ENCODE measurements around the gene IQSEC3. TPM values are rescaled to one million over a fixed set of nuclear protein-coding genes. Genes with fewer than 3 reads are reported as not detected.

The IQSEC3 gene
- total RNA-seq, 1 donor from 2014 or later, result 4.2 TPM

DNA sequence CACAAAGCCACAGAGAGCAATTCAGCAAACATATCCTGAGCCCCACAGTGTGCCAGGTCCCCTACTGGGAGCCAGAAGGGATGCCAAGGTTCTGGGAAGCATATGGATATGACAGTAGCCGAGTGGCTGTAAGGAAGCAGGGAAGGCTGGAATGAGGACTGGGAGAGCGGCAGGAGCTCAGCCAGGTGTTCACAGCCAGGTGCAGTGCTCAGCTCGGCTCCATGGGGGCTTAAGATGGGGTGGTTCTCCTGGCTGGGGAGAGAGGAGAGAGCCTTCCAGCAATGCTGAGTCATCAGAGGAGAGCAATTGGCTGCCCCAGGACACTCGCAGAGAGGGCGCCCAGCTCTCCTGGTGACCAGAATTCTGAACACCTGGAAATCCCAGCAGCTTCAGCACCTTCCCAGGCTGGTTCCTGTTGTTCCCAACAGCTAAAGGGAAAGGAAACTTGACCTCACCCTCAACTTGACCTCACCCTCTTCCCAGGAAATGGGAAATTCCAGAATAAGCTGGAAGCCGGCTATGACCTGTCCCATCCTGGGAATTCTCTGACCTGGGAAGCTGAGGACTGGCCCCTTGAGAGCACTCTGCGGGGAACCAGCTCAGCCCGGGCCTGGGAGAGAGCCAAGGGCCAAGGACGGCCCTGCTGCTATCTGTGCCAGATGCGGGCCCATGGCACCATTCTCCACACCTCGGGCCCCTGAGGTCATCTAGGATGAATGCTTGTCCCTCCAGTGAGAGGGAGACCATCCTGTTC, 112.7 kb downstream of the IQSEC3 start:
- Mint-ChIP-seq H3K27me3 (peaks cover 22% of the 10 kb centered on the region), H3K36me3 (no peaks in the 10 kb centered on the region), H3K27ac (no peak overlapping the region), H3K4me1 (ENCODE audit: unreplicated experiment) (peaks cover 16% of the 10 kb centered on the region), H3K4me3 (peak overlapping the region; percentile 41), H3K9me3 (no peaks in the 10 kb centered on the region)
- TF ChIP-seq, protein P1, sequence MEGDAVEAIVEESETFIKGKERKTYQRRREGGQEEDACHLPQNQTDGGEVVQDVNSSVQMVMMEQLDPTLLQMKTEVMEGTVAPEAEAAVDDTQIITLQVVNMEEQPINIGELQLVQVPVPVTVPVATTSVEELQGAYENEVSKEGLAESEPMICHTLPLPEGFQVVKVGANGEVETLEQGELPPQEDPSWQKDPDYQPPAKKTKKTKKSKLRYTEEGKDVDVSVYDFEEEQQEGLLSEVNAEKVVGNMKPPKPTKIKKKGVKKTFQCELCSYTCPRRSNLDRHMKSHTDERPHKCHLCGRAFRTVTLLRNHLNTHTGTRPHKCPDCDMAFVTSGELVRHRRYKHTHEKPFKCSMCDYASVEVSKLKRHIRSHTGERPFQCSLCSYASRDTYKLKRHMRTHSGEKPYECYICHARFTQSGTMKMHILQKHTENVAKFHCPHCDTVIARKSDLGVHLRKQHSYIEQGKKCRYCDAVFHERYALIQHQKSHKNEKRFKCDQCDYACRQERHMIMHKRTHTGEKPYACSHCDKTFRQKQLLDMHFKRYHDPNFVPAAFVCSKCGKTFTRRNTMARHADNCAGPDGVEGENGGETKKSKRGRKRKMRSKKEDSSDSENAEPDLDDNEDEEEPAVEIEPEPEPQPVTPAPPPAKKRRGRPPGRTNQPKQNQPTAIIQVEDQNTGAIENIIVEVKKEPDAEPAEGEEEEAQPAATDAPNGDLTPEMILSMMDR (conservative IDR thresholded peaks at IDR 0.05), result no peak
- DNase-seq (ENCODE audit: extremely low spot score, unreplicated experiment), result no peak

DNA sequence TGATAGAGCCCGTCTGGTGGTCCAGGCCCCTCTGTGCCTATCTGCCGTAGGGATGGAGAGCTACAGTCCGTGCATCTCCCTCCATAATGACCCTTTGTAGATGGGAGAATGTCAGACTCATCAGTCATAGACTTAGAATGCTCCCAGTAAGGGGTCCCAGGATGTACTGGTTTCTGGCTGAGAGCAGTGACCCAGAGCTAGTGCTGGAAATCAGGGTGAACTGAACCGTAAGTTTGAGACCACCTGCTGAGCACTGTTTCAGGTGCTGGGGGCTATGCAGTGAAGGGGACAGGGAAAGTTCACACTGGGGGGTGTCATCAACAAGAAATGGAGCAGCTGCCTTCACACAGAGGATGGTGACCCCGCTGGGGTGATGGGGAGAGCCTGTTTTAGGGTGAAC, 113.3 kb downstream of the IQSEC3 start:
- Mint-ChIP-seq H3K27ac (no peak overlapping the region), H3K4me3 (no peak overlapping the region), H3K27me3 (peaks cover 24% of the 10 kb centered on the region), H3K36me3 (no peaks in the 10 kb centered on the region), H3K9me3 (no peaks in the 10 kb centered on the region), H3K4me1 (ENCODE audit: unreplicated experiment) (peaks cover 16% of the 10 kb centered on the region)
- TF ChIP-seq, protein P1 (conservative IDR thresholded peaks at IDR 0.05), result no peak
- DNase-seq (ENCODE audit: extremely low spot score, unreplicated experiment), result no peak

DNA sequence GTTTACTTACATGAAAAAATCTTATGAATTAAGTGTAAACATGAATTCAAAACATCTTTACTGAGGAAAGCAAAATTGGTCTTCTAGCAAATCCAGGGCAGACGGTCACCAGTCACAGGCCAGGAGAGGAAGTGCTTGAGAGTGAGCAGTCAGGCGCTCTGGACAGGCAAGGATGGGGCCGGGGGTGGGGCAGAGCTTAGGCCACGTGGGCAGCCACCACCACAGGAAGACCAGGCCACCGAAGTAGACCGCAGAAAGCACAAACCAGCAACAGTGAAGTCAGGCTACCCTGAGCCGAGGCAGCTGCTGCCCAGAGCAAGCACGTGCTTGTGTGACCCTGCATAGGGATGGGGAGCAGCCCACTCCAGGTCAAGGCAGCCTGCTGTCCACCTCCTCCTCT, 113.9 kb downstream of the IQSEC3 start:
- Mint-ChIP-seq H3K9me3 (no peaks in the 10 kb centered on the region), H3K36me3 (no peaks in the 10 kb centered on the region), H3K4me1 (ENCODE audit: unreplicated experiment) (peaks cover 12% of the 10 kb centered on the region), H3K27ac (no peak overlapping the region), H3K4me3 (no peak overlapping the region), H3K27me3 (peaks cover 28% of the 10 kb centered on the region)
- TF ChIP-seq, protein P1 (conservative IDR thresholded peaks at IDR 0.05), result no peak
- DNase-seq (ENCODE audit: extremely low spot score, unreplicated experiment), result no peak

DNA sequence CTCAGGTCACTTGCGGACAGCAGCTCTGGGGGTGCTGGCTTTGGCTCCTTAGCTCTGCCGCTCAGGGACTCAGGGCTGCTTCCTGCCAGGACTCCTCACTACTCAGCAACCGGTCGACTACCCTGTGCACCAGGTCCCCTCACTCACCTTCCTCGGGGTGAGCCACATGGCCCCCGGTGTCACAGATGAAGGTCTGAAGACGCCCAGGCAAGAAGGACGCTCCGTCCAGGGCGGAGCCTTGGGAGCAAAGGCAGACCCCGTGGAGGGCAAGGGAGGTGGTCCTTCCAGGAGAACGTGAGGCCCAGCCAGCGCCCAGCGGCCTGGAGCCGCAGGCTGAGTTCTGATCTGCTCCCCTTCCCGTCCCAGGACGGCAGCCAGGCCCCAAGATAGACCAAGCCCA, 115.4 kb downstream of the IQSEC3 start:
- H3K9me3 Mint-ChIP-seq, result no peaks in the 10 kb centered on the region
- DNase-seq (ENCODE audit: extremely low spot score, unreplicated experiment), result no peak
- no peak overlapping the region for H3K27ac Mint-ChIP-seq
- H3K27me3 Mint-ChIP-seq, result peaks cover 39% of the 10 kb centered on the region
- H3K4me3 Mint-ChIP-seq, result no peak overlapping the region
- no peaks in the 10 kb centered on the region for H3K36me3 Mint-ChIP-seq
- H3K4me1 Mint-ChIP-seq (ENCODE audit: unreplicated experiment), result peaks cover 5% of the 10 kb centered on the region
- TF ChIP-seq, protein P1 (conservative IDR thresholded peaks at IDR 0.05), result no peak

DNA sequence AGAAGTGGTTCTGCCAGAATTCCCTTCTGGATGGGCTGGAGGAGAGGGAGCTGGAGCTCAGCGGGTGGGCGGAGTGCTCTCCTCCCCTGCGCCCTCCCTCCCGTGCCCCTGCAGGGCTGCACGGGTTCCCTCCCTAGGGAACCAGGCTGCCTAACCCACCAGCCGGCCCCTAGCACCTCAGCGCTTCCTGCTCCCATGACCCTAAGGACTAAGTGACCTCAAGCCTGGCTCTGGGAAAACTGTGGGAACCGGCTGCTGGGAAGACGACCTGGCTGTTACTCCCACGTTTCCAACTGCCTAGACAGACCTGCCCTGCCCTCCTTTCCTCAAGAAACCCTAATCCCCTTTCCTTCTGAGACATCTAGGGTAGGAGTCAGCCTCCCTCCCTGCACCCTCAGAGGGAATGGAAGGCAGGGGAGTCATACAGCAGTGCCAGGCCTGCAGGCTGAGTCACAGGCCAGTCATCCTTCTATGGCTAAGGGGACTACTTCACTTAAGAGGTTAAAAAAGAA, 115.9 kb downstream of the IQSEC3 start:
- H3K9me3 Mint-ChIP-seq, result no peaks in the 10 kb centered on the region
- H3K36me3 Mint-ChIP-seq, result no peaks in the 10 kb centered on the region
- DNase-seq (ENCODE audit: extremely low spot score, unreplicated experiment), result no peak
- peaks cover 44% of the 10 kb centered on the region for H3K27me3 Mint-ChIP-seq
- no peak overlapping the region for H3K27ac Mint-ChIP-seq
- peaks cover 4% of the 10 kb centered on the region for H3K4me1 Mint-ChIP-seq (ENCODE audit: unreplicated experiment)
- TF ChIP-seq, protein P1 (conservative IDR thresholded peaks at IDR 0.05), result no peak
- H3K4me3 Mint-ChIP-seq, result no peak overlapping the region
